Stimulated activated CD8-positive, alpha-beta memory T cell treated with anti-CD3 and anti-CD28 coated beads, Interleukin-2, amount 100 ng/mL, for 1 hour (primary cell): ENCODE data around the gene BDH1.

Experiments
- DNase-seq, 2 donors: peaks; one replicate each; pipeline ENCODE4 v3.0.0-alpha.2; 2020; ENCODE audit warnings: low read depth in 2 of 2

The BDH1 gene

GRCh38 chr3:197460002-197460401 is 95.8 kb downstream of the BDH1 start:
- no peak for DNase-seq
